GM18867 (cell line): Measurements from ENCODE around the gene PPARGC1A.
A peak's percentile ranks its signal among the peaks of the same experiment; 100 is the strongest.

ENCODE experiments used
- ATAC-seq: cut with Tn5 transposase; IDR thresholded peaks from one replicate; pipeline ENCODE4 v1.9.1; 2021; ENCODE audit warnings: mild to moderate bottlenecking, moderate library complexity; ENCODE audit not compliant: unreplicated experiment

Gene PPARGC1A

GRCh38 chr4:23889814-23890341 lies at the start of gene PPARGC1A:
PPARGC1A (minus strand) TSS chr4:23890047; CDS start chr4:23889957, 90 bp downstream.
- peak; percentile 85 for ATAC-seq

GRCh38 chr4:23938796-23939195 lies 48.9 kb upstream of the PPARGC1A start:
- ATAC-seq: no peak

- no peak for ATAC-seq
These were observed 47.3 kb upstream of the PPARGC1A start for GRCh38 chr4:23937173-23937572.

GRCh38 chr4:23934915-23935314 lies 45.1 kb upstream of the PPARGC1A start:
- no peak for ATAC-seq

GRCh38 chr4:23934223-23934622 lies 44.4 kb upstream of the PPARGC1A start:
- no peak for ATAC-seq

GRCh38 chr4:23932901-23933308 lies 43.1 kb upstream of the PPARGC1A start:
- ATAC-seq: no peak

- ATAC-seq: no peak
These were observed 42.3 kb upstream of the PPARGC1A start for GRCh38 chr4:23932186-23932585.

GRCh38 chr4:23931489-23931830 lies 41.6 kb upstream of the PPARGC1A start:
- no peak for ATAC-seq

- no peak for ATAC-seq
These were observed 41.1 kb upstream of the PPARGC1A start for GRCh38 chr4:23930750-23931488.

GRCh38 chr4:23929248-23929647 lies 39.4 kb upstream of the PPARGC1A start:
- no peak for ATAC-seq

GRCh38 chr4:23924556-23924955 lies 34.7 kb upstream of the PPARGC1A start:
- no peak for ATAC-seq

- no peak for ATAC-seq
These were observed 34.0 kb upstream of the PPARGC1A start for GRCh38 chr4:23923840-23924239.

GRCh38 chr4:23923141-23923540 lies 33.3 kb upstream of the PPARGC1A start:
- ATAC-seq: no peak

GRCh38 chr4:23922541-23923111 lies 32.8 kb upstream of the PPARGC1A start:
- no peak for ATAC-seq

GRCh38 chr4:23922013-23922412 lies 32.2 kb upstream of the PPARGC1A start:
- no peak for ATAC-seq

GRCh38 chr4:23921447-23921845 lies 31.6 kb upstream of the PPARGC1A start:
- no peak for ATAC-seq

GRCh38 chr4:23920716-23921446 lies 31.0 kb upstream of the PPARGC1A start:
- ATAC-seq: no peak

- ATAC-seq: no peak
These were observed 30.4 kb upstream of the PPARGC1A start for GRCh38 chr4:23920296-23920695.

GRCh38 chr4:23916282-23916681 lies 26.4 kb upstream of the PPARGC1A start:
- no peak for ATAC-seq

GRCh38 chr4:23915459-23916132 lies 25.7 kb upstream of the PPARGC1A start:
- no peak for ATAC-seq
